Activated T-cell treated with anti-CD3 and anti-CD28 coated beads, Interleukin-2, amount 50 U/mL, for 4 hours (primary cell): Measurements from ENCODE around the gene DGCR6L. TPM values are rescaled to one million over a fixed set of nuclear protein-coding genes. Genes with fewer than 3 reads are reported as not detected.
A peak's percentile ranks its signal among the peaks of the same experiment; 100 is the strongest.
"Not testable (repeated sequence)": the region's sequence is repeated elsewhere in the genome, so short reads cannot be mapped to it uniquely, and the experiment has no call there.

Source experiments
- ATAC-seq, 2 donors: fragments of 200-7000 bp; cut with Tn5 transposase; one replicate each; pipeline ENCODE4 v1.10.0; 2021
- DNase-seq: peaks from one replicate; pipeline ENCODE4 v3.0.0-alpha.2; 2020
- H3K27me3 Mint-ChIP-seq: one replicate; pipeline ENCODE4 v1.8.0; 2021; ENCODE audit warnings: low read depth, mixed read lengths
- H3K36me3 Mint-ChIP-seq: one replicate; pipeline ENCODE4 v1.8.0; 2022; ENCODE audit warnings: mixed read lengths; ENCODE audit not compliant: insufficient read depth
- H3K4me1 Mint-ChIP-seq: one replicate; pipeline ENCODE4 v1.8.0; 2021; ENCODE audit warnings: low read depth, mixed read lengths
- H3K4me3 Mint-ChIP-seq: one replicate; pipeline ENCODE4 v1.8.0; 2021; ENCODE audit warnings: mild to moderate bottlenecking, moderate library complexity, mixed read lengths
- H3K9me3 Mint-ChIP-seq: one replicate; pipeline ENCODE4 v1.8.0; 2021; ENCODE audit warnings: mixed read lengths
- total RNA-seq, 3 donors: library from RNA; stranded (reverse); gene quantifications; one replicate each; pipeline ENCODE4 v1.2.1, GENCODE V29; 2021

The DGCR6L gene
- total RNA-seq, 3 donors from 2014 or later, result 30.3 to 38.1 (median 33.2) TPM

DNA sequence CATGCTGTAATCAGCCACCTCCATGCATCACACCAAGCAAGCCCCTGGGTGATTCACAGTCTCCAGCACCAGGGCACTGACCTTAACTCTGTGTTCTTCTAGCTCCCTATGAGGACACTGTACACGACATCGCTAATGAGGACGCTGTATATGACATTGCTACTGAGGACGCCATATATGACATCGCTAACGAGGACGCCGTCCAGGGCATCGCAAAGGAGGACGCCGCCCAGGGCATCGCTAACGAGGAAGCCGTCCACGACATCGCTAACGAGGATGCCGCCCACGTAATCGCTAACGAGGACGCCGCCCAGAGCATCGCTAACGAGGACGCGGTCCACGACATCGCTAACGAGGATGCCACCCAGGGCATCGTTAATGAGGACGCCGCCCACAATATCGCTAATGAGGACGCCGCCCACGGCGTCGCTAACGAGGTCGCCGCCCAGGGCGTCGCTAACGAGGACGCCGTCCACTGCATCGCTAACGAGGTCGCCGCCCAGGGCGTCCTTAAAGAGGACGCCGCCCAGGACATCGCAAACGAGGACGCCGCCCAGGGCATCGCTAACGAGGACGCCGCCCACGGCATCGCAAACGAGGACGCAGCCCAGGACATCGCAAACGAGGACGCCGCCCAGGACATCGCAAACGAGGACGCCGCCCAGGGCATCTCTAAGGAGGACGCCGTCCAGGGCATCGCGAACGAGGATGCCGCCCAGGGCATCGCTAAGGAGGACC, 34.5 kb upstream of the DGCR6L start:
- Mint-ChIP-seq H3K27me3 (no peaks in the 10 kb centered on the region), H3K4me3 (no peak overlapping the region), H3K4me1 (no peaks in the 10 kb centered on the region), H3K9me3 (no peaks in the 10 kb centered on the region), H3K36me3 (no peaks in the 10 kb centered on the region)
- DNase-seq (no peak), ATAC-seq (no peak)

DNA sequence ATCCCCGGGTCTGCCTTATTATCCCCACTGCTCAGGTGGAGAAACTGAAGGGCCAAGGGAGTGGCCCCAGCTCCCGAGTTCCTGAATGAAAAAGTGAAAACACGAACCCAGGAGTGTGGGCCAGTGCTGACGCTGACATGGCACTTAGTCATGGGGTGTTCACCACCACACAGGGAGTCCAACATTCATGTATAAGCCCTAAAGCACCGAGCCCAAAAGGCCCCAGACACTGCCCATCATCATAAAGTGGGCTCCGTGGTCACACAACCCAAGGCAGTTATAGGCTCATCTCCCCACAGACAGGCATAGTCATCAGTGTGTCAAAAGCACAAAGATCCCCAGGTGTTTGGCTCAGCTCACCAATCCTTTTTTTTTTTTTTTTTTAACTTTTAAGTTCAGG, 32.7 kb upstream of the DGCR6L start:
- H3K4me1 Mint-ChIP-seq, H3K36me3 Mint-ChIP-seq, ATAC-seq, H3K27me3 Mint-ChIP-seq, H3K4me3 Mint-ChIP-seq, H3K9me3 Mint-ChIP-seq, DNase-seq: not testable (repeated sequence)

DNA sequence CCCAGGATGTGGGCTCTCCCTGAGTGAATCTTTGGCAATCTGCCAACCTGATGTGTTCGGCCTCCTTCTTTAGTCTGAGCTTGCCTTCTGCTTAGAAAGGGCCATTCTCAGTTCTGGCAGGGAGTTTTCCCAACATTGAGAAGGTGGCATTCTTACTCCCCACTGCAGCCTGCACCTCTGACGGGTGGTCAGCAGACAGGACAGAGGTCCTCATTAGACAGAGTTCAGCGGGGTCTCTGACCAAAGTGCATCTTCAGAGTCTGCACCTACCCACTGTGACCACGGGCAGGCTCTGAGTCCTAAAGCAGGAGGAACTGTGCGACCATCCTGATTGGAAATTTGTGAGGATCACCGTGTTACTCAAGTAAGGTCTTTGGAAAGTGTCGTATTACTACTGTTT, 26.7 kb upstream of the DGCR6L start:
- H3K9me3 Mint-ChIP-seq, H3K4me3 Mint-ChIP-seq, H3K27me3 Mint-ChIP-seq, H3K36me3 Mint-ChIP-seq, ATAC-seq, DNase-seq, H3K4me1 Mint-ChIP-seq: not testable (repeated sequence)

DNA sequence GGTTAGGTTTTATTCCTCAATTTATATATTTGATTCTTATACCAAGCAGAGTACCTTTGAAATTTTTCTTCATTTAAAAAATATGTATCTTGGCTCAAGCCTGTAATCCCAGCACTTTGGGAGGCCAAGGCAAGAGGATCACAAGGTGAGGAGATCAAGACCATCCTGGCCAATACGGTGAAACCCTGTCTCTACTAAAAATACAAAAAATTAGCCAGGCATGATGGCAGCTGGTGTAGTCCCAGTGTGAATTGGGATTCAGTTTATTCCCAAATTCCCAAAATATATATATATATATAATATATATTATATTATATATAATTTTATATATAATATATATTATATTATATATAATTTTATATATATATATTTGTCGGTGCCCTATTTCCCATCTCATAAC, 18.4 kb upstream of the DGCR6L start:
- H3K9me3 Mint-ChIP-seq, H3K27me3 Mint-ChIP-seq, ATAC-seq, H3K4me3 Mint-ChIP-seq, DNase-seq, H3K4me1 Mint-ChIP-seq, H3K36me3 Mint-ChIP-seq: not testable (repeated sequence)

DNA sequence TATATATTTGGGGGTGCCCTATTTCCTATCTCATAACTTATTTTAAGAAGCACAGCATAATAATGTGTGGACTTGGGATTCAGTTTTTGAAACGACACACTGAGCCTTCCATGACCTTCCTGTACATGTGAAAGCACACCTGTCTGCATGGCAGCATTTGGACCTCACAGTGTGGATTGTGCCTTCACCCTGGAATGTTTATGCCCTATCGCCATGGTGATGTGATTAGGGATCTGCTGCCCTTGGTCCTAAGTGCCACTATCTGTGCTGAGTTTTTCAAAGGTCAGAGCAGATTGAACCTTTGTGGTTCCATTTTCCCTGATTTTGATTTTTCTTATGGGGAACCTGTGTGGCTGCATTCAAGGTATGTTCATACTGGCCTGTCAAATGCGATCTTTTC, 17.9 kb upstream of the DGCR6L start:
- not testable (repeated sequence) for H3K4me1 Mint-ChIP-seq, H3K27me3 Mint-ChIP-seq, H3K9me3 Mint-ChIP-seq, DNase-seq, H3K4me3 Mint-ChIP-seq, H3K36me3 Mint-ChIP-seq, ATAC-seq

DNA sequence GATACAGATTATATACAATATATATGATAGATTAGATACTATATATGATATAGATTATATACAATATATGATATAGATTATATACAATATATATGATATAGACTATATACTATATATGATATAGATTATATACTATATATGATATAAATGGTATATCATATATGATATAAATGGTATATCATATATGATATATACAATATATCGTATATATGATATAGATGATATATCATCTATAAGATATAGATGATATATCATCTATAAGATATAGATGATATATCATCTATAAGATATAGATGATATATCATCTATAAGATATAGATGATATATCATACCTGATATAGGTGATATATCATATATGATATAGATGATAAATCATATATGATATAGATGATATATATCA, 16.7 kb upstream of the DGCR6L start:
- not testable (repeated sequence) for H3K9me3 Mint-ChIP-seq, H3K4me1 Mint-ChIP-seq, H3K36me3 Mint-ChIP-seq, H3K4me3 Mint-ChIP-seq, ATAC-seq, H3K27me3 Mint-ChIP-seq, DNase-seq

DNA sequence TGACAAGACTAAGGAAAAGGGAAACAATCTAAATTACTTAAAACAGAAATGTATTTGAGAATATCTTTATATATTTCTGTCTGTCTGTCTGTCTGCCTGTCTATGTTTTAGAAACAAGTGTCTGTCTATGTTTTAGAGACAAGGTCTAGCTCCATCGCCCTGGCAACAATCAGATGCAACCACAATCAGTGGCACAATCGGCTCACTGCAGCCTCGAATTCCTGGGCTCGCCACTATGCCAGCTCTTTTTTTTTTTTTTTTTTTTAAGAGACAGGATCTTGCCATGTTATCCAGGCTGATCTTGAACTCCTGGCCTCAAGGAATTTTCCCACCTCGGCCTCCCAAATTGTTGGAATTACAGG, 8.7 kb upstream of the DGCR6L start:
- DNase-seq, H3K9me3 Mint-ChIP-seq, H3K27me3 Mint-ChIP-seq, H3K36me3 Mint-ChIP-seq, ATAC-seq: not testable (repeated sequence)
- peak overlapping the region; percentile 81 for H3K4me3 Mint-ChIP-seq
- peaks cover 17% of the 10 kb centered on the region for H3K4me1 Mint-ChIP-seq

DNA sequence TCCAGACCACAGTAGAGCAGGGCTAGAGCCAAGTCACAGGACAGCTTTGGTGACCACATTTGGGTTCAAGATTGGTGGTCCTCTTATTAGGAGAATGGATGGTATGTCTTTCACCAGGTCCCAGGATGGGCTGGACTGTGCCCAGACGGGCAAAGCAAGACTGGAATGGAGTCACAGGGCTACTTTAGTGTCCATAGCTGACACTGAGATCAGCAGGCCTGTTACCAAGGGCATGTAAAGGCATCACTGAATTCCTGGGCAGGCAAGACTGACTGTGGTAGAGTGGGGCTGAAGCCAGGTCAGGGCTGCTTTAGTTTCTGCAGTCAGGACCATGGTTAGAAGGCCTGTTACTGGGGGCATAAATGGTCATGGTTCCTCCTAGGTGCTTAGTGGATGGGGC, 6.1 kb upstream of the DGCR6L start:
- not testable (repeated sequence) for DNase-seq, H3K4me3 Mint-ChIP-seq, H3K27me3 Mint-ChIP-seq, ATAC-seq, H3K36me3 Mint-ChIP-seq, H3K9me3 Mint-ChIP-seq
- peaks cover 38% of the 10 kb centered on the region for H3K4me1 Mint-ChIP-seq

DNA sequence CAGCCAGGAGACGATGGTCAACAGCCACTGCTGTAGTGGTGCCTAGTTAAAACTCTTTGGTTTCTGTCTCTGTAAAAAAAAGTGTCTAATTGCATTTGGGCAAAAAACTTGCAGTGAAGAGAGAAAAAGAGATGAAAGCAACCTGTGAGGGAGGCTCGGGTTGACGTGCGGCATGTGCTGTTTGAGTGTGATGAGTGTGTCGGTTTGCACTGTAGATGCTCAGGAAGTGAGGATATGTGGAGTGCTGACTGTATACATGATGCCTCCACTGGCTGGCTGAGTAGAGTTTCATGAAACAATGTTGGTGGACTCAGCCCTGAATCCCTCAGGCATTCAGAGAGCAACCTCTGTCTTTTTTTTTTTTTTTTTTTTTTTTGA, 4.3 kb upstream of the DGCR6L start:
- no peak for DNase-seq
- H3K4me3 Mint-ChIP-seq, result peak overlapping the region; percentile 46
- ATAC-seq, result peak; percentile 49 to 51

DNA sequence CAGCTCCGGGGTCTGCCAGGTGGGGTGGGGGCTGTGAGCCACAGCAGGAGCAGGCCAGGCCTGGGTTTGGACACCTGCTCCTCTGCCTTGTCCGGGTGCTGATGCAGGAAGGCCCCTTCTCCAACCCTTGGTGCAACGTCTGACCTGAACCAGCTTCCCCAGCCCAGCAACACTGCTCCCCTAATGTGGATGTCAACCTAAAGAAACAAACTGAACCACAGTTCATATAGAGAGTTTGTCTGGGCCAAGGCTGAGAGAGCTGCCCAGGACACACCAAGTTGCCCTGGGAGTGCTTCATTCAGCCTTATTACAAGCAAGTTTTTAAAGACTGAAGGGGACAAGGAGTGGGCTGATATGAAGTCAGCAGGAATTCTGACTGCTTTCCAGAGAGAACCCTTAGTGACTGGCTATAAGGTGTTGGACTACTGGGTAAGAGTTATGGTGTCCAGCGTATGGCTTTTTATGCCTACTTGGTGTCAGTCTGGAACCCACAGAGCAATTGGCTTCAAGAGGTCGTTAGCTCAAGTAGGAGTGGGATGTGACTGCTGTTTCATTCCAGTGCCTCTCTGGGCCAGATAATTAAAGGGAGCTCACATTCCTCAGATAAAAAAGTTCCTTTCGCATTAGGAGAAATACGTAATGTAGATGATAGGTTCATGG, 1.8 kb upstream of the DGCR6L start:
- peaks cover 60% of the 10 kb centered on the region for H3K4me1 Mint-ChIP-seq
- H3K36me3 Mint-ChIP-seq, H3K9me3 Mint-ChIP-seq, ATAC-seq, DNase-seq, H3K27me3 Mint-ChIP-seq: not testable (repeated sequence)
- H3K4me3 Mint-ChIP-seq, result peak overlapping the region; percentile 43

More for the DNA sequence above, 4.3 kb upstream of the DGCR6L start:
- H3K4me1 Mint-ChIP-seq, result peaks cover 48% of the 10 kb centered on the region
- no peaks in the 10 kb centered on the region for H3K27me3 Mint-ChIP-seq
- H3K9me3 Mint-ChIP-seq, result no peaks in the 10 kb centered on the region
- no peaks in the 10 kb centered on the region for H3K36me3 Mint-ChIP-seq

DNA sequence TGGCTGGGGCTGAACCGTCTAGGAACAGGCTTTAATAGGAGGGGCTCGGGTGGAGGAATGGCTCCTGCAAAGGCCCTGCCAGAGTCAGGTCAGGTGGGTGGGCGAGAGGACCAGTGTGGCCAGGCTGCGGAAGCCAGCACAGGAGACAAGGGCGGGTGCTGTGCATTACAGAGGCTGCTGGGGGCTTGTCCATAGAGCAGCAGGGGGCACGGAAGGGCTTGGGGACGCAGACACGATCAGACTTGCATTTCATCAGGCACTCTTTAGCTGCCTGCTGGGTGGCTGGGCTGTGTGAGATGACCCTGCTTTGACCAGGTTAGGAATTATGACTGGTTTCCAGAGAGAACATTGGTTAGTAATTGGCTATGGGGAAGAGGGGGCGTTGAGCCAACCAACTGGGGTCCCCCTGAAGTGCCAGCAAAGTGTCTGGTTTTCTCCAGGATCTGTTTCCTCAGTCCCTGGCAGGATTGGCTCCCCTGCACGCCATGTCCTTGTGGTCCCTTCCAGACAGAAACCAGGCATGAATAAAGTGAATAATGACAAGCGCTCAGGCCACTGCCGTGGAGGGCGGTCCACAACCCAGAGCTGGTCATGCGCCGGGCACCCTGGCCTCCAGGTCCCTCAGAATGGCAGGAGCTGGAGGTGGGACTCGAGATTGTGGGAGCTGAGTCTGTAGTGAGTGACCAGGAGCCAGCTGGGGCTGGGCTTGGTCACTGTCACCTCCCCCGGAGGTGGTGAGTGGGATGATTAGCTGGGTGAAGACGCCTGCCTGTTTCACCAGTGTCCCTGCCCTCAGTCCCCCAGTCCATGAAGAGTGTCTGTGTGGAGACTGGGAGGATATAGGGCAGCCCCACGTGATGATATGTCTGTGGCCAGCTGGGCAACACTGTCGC, 1.0 kb upstream of the DGCR6L start:
- H3K9me3 Mint-ChIP-seq, H3K27me3 Mint-ChIP-seq, H3K36me3 Mint-ChIP-seq, ATAC-seq, DNase-seq: not testable (repeated sequence)
- Mint-ChIP-seq H3K4me3 (peak overlapping the region; percentile 92), H3K4me1 (peaks cover 59% of the 10 kb centered on the region)

DNA sequence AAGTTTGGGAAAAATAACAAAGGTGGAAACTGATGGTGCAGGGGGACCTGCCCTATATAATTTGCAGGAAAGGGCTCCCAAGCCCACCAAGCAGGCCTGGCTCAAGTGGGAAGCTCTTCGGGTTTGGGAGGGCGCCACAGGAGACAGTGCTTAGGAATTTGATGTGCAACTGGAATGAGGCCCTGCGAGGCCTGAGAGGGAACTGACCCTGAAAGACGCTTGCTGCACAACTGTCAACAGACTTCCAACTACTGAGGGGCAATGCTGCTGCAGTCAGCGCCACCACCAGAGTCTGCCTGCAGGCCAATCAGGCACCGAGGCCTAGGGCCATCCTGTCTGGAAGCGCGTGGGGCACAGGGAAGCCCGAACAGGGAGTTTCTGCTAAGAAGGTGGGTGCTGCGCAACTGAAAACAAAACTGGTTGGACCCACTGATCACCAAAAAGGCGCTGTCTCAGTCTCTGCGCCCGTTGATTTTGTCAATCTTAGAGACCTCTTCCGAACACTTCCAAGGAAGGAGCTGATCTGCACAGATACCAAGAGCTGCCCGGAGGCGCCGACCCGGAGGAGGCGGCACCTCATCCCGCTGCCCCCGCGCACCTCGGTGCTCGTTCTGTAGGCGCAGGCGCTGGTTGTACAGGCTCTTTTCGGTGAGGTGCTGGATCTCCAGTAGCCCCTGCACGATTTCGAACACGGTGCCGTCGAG, 667 bp downstream of the DGCR6L start:
- Mint-ChIP-seq H3K27me3 (no peaks in the 10 kb centered on the region), H3K4me3 (peak overlapping the region; percentile 92), H3K4me1 (peaks cover 58% of the 10 kb centered on the region), H3K9me3 (no peaks in the 10 kb centered on the region), H3K36me3 (no peaks in the 10 kb centered on the region)
- no peak for DNase-seq
- peak; percentile 12 to 15 for ATAC-seq

DNA sequence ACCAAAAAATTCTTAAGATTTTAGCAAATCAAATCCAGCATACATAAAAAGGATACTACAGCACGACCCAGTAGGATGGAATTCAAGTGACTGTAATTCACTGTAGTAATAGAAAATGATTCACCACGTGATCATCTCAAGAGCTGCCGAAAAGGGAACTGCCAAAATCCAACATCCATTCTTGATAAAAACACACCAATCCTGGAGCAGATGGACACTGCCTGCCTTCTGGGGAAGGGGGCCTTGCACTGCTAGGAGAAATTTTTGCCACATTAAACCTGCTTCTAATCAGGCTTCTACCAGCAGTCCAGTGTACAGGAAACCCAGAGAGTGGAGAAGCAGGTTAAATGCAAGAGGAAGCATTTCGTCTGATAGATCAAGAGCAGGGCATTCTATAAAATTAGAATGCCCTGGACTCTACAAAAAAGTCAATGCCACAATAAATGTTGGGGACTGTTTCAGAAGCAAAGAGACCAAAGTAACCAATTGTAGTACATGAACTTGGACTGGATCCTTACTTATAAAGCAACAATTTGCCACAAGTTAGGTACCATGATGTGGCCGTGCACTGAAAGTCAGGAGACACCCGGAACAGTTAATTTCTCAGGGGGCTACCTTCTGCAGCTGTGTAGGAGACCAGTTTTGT, 1.7 kb downstream of the DGCR6L start:
- H3K36me3 Mint-ChIP-seq, H3K9me3 Mint-ChIP-seq, ATAC-seq, H3K27me3 Mint-ChIP-seq, DNase-seq: not testable (repeated sequence)
- H3K4me1 Mint-ChIP-seq, result peaks cover 48% of the 10 kb centered on the region
- peak overlapping the region; percentile 92 for H3K4me3 Mint-ChIP-seq
